ENCODE results near the gene HBZ. TPM values are rescaled to one million over a fixed set of nuclear protein-coding genes. Genes with fewer than 3 reads are reported as not detected.
"Not testable (repeated sequence)": the region's sequence is repeated elsewhere in the genome, so short reads cannot be mapped to it uniquely, and the experiment has no call there.

The HBZ gene
- total and polyA plus RNA-seq, 4 donors: 0.09 to 9.2 (median 0.37) TPM; not detected in 1

DNA sequence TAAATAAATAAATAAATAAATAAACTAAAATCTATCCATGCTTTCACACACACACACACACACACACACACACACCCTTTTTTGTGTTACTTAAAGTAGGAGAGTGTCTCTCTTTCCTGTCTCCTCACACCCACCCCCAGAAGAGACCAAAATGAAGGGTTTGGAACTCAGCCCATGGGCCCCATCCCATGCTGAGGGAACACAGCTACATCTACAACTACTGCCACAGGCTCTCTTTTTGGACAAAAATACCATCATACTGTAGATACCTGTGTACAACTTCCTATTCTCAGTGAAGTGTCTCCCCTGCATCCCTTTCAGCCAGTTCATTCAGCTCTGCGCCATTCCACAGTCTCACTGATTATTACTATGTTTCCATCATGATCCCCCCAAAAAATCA, 18.3 kb downstream of the HBZ start:
- Histone ChIP-seq H3K36me3 (ENCODE audit: control insufficient read depth in 4 of 4, insufficient read depth in 4 of 4, low read length in 4 of 4) (no peaks in the 10 kb centered on the region), H3K27me3 (ENCODE audit: control insufficient read depth in 3 of 3, insufficient read depth in 3 of 3, low read length in 2 of 3) (peaks cover 9 to 60% (median 55%) of the 10 kb centered on the region in 3 donors), H3K4me1 (ENCODE audit: control insufficient read depth in 5 of 5, insufficient read depth in 5 of 5, low read length in 5 of 5) (peaks cover 0 to 5% (median 0%) of the 10 kb centered on the region in 5 donors), H3K9me3 (ENCODE audit: control insufficient read depth in 4 of 4, insufficient read depth in 3 of 4, low read length in 3 of 4) (peaks cover 0 to 2% (median 0%) of the 10 kb centered on the region in 4 donors), H3K27ac (ENCODE audit: low read depth in 1 of 2, low read length in 1 of 2) (no peak overlapping the region), H3K4me3 (no peak overlapping the region), H3K9ac (ENCODE audit: insufficient read depth in 1 of 2, low read length in 2 of 2) (no peak overlapping the region)
- ATAC-seq (ENCODE audit: insufficient read depth, low FRiP score) (no peak), DNase-seq (no peak)
- TF ChIP-seq, protein P1, sequence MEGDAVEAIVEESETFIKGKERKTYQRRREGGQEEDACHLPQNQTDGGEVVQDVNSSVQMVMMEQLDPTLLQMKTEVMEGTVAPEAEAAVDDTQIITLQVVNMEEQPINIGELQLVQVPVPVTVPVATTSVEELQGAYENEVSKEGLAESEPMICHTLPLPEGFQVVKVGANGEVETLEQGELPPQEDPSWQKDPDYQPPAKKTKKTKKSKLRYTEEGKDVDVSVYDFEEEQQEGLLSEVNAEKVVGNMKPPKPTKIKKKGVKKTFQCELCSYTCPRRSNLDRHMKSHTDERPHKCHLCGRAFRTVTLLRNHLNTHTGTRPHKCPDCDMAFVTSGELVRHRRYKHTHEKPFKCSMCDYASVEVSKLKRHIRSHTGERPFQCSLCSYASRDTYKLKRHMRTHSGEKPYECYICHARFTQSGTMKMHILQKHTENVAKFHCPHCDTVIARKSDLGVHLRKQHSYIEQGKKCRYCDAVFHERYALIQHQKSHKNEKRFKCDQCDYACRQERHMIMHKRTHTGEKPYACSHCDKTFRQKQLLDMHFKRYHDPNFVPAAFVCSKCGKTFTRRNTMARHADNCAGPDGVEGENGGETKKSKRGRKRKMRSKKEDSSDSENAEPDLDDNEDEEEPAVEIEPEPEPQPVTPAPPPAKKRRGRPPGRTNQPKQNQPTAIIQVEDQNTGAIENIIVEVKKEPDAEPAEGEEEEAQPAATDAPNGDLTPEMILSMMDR (IDR thresholded peaks at IDR 0.05; ENCODE audit: control extremely low read depth, extremely low read depth): no peak
- 49 to 63% methylated on average over 1 of the region's 1 CpG for WGBS, 2 donors

DNA sequence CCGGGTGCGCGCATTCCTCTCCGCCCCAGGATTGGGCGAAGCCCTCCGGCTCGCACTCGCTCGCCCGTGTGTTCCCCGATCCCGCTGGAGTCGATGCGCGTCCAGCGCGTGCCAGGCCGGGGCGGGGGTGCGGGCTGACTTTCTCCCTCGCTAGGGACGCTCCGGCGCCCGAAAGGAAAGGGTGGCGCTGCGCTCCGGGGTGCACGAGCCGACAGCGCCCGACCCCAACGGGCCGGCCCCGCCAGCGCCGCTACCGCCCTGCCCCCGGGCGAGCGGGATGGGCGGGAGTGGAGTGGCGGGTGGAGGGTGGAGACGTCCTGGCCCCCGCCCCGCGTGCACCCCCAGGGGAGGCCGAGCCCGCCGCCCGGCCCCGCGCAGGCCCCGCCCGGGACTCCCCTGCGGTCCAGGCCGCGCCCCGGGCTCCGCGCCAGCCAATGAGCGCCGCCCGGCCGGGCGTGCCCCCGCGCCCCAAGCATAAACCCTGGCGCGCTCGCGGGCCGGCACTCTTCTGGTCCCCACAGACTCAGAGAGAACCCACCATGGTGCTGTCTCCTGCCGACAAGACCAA, 20.0 kb downstream of the HBZ start, which contains the start of gene HBA2:
HBA2 (plus strand) TSS at position 503 of the 568 bp plus-strand sequence; CDS start at position 540, 37 bp downstream.
- not testable (repeated sequence) for DNase-seq; ATAC-seq (ENCODE audit: insufficient read depth, low FRiP score); H3K36me3 ChIP-seq (ENCODE audit: control insufficient read depth in 4 of 4, insufficient read depth in 4 of 4, low read length in 4 of 4); H3K27ac ChIP-seq (ENCODE audit: low read depth in 1 of 2, low read length in 1 of 2); H3K4me3 ChIP-seq; H3K9me3 ChIP-seq (ENCODE audit: control insufficient read depth in 4 of 4, insufficient read depth in 3 of 4, low read length in 3 of 4); H3K4me1 ChIP-seq (ENCODE audit: control insufficient read depth in 5 of 5, insufficient read depth in 5 of 5, low read length in 5 of 5); H3K9ac ChIP-seq (ENCODE audit: insufficient read depth in 1 of 2, low read length in 2 of 2)
- H3K27me3 ChIP-seq (ENCODE audit: control insufficient read depth in 3 of 3, insufficient read depth in 3 of 3, low read length in 2 of 3): peaks cover 7 to 50% (median 45%) of the 10 kb centered on the region in 3 donors
- WGBS, 2 donors: no CpG with 5 or more reads among the region's 74 CpGs

DNA sequence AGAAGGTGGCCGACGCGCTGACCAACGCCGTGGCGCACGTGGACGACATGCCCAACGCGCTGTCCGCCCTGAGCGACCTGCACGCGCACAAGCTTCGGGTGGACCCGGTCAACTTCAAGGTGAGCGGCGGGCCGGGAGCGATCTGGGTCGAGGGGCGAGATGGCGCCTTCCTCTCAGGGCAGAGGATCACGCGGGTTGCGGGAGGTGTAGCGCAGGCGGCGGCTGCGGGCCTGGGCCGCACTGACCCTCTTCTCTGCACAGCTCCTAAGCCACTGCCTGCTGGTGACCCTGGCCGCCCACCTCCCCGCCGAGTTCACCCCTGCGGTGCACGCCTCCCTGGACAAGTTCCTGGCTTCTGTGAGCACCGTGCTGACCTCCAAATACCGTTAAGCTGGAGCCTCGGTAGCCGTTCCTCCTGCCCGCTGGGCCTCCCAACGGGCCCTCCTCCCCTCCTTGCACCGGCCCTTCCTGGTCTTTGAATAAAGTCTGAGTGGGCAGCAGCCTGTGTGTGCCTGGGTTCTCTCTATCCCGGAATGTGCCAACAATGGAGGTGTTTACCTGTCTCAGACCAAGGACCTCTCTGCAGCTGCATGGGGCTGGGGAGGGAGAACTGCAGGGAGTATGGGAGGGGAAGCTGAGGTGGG, 20.9 kb downstream of the HBZ start:
- not testable (repeated sequence) for DNase-seq; ATAC-seq (ENCODE audit: insufficient read depth, low FRiP score); H3K4me1 ChIP-seq (ENCODE audit: control insufficient read depth in 5 of 5, insufficient read depth in 5 of 5, low read length in 5 of 5); H3K9me3 ChIP-seq (ENCODE audit: control insufficient read depth in 4 of 4, insufficient read depth in 3 of 4, low read length in 3 of 4); H3K27ac ChIP-seq (ENCODE audit: low read depth in 1 of 2, low read length in 1 of 2); H3K9ac ChIP-seq (ENCODE audit: insufficient read depth in 1 of 2, low read length in 2 of 2); H3K4me3 ChIP-seq; H3K36me3 ChIP-seq (ENCODE audit: control insufficient read depth in 4 of 4, insufficient read depth in 4 of 4, low read length in 4 of 4)
- H3K27me3 ChIP-seq (ENCODE audit: control insufficient read depth in 3 of 3, insufficient read depth in 3 of 3, low read length in 2 of 3): peaks cover 7 to 51% (median 46%) of the 10 kb centered on the region in 3 donors
- WGBS, 2 donors: 3 to 9% methylated on average over 15 to 32 of the region's 44 CpGs

DNA sequence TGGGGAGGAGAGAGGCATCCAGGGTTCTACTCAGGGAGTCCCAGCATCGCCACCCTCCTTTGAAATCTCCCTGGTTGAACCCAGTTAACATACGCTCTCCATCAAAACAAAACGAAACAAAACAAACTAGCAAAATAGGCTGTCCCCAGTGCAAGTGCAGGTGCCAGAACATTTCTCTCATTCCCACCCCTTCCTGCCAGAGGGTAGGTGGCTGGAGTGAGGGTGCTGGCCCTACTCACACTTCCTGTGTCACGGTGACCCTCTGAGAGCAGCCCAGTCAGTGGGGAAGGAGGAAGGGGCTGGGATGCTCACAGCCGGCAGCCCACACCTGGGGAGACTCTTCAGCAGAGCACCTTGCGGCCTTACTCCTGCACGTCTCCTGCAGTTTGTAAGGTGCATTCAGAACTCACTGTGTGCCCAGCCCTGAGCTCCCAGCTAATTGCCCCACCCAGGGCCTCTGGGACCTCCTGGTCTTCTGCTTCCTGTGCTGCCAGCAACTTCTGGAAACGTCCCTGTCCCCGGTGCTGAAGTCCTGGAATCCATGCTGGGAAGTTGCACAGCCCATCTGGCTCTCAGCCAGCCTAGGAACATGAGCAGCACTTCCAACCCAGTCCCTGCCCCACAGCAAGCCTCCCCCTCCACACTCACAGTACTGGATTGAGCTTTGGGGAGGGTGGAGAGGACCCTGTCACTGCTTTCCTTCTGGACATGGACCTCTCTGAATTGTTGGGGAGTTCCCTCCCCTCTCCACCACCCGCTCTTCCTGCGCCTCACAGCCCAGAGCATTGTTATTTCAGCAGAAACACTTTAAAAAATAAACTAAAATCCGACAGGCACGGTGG, 21.7 kb downstream of the HBZ start:
- H3K4me3 ChIP-seq; H3K4me1 ChIP-seq (ENCODE audit: control insufficient read depth in 5 of 5, insufficient read depth in 5 of 5, low read length in 5 of 5); H3K36me3 ChIP-seq (ENCODE audit: control insufficient read depth in 4 of 4, insufficient read depth in 4 of 4, low read length in 4 of 4); H3K9me3 ChIP-seq (ENCODE audit: control insufficient read depth in 4 of 4, insufficient read depth in 3 of 4, low read length in 3 of 4); H3K9ac ChIP-seq (ENCODE audit: insufficient read depth in 1 of 2, low read length in 2 of 2); ATAC-seq (ENCODE audit: insufficient read depth, low FRiP score); H3K27ac ChIP-seq (ENCODE audit: low read depth in 1 of 2, low read length in 1 of 2): not testable (repeated sequence)
- peaks cover 7 to 48% (median 44%) of the 10 kb centered on the region in 3 donors for H3K27me3 ChIP-seq (ENCODE audit: control insufficient read depth in 3 of 3, insufficient read depth in 3 of 3, low read length in 2 of 3)
- WGBS, 2 donors: 18 to 21% methylated on average over 6 to 9 of the region's 13 CpGs
- peak in 1 of 3 donors; percentile 30 for DNase-seq

All from lung (tissue), 12 donors.